Measurements from ENCODE around the gene TMEM87A. TPM values are rescaled to one million over a fixed set of nuclear protein-coding genes. Genes with fewer than 3 reads are reported as not detected.
A peak's percentile ranks its signal among the peaks of the same experiment; 100 is the strongest.
"Not testable (repeated sequence)": the region's sequence is repeated elsewhere in the genome, so short reads cannot be mapped to it uniquely, and the experiment has no call there.

Gene TMEM87A
- total RNA-seq, 1 donor from 2014 or later: 79.1 TPM

GRCh38 chr15:42270996-42271395 lies 2.2 kb downstream of the TMEM87A start:
- DNase-seq: no peak

- DNase-seq: no peak
Observed at GRCh38 chr15:42270551-42270950, 2.7 kb downstream of the TMEM87A start.

- no peak for DNase-seq
Observed at GRCh38 chr15:42267286-42267685, 5.9 kb downstream of the TMEM87A start.

- DNase-seq: no peak
Observed at GRCh38 chr15:42264795-42265194, 8.4 kb downstream of the TMEM87A start.

- DNase-seq: no peak
Observed at GRCh38 chr15:42253300-42253699, 19.9 kb downstream of the TMEM87A start.

GRCh38 chr15:42240823-42241222 lies 32.4 kb downstream of the TMEM87A start:
- DNase-seq: no peak

- no peak for DNase-seq
Observed at GRCh38 chr15:42239528-42240182, 33.6 kb downstream of the TMEM87A start.

GRCh38 chr15:42233107-42233506 lies 40.1 kb downstream of the TMEM87A start:
- no peak for DNase-seq

- no peak for DNase-seq
Observed at GRCh38 chr15:42232606-42233005, 40.6 kb downstream of the TMEM87A start.

GRCh38 chr15:42231088-42231487 lies 42.1 kb downstream of the TMEM87A start:
- DNase-seq: no peak

GRCh38 chr15:42228981-42229380 lies 44.3 kb downstream of the TMEM87A start:
- DNase-seq: not testable (repeated sequence)

GRCh38 chr15:42228036-42228435 lies 45.2 kb downstream of the TMEM87A start:
- no peak for DNase-seq

- DNase-seq: no peak
Observed at GRCh38 chr15:42226648-42227047, 46.6 kb downstream of the TMEM87A start.

GRCh38 chr15:42220216-42220615 lies 53.0 kb downstream of the TMEM87A start:
- no peak for DNase-seq

GRCh38 chr15:42218953-42219592 lies 54.2 kb downstream of the TMEM87A start:
- DNase-seq: no peak

- no peak for DNase-seq
Observed at GRCh38 chr15:42217568-42217967, 55.7 kb downstream of the TMEM87A start.

GRCh38 chr15:42215913-42216829 lies 57.1 kb downstream of the TMEM87A start:
- no peak for DNase-seq

GRCh38 chr15:42214600-42214999 lies 58.6 kb downstream of the TMEM87A start:
- DNase-seq: no peak

GRCh38 chr15:42213511-42213910 lies 59.7 kb downstream of the TMEM87A start:
- no peak for DNase-seq

GRCh38 chr15:42210696-42211095 lies 62.5 kb downstream of the TMEM87A start:
- no peak for DNase-seq

GRCh38 chr15:42207674-42208579 lies 65.3 kb downstream of the TMEM87A start, which contains the start of gene VPS39:
Gene VPS39, minus strand, starts transcription at chr15:42208304. Its CDS starts 151 bp downstream, at chr15:42208153.
- peak; percentile 93 for DNase-seq

GRCh38 chr15:42206406-42206805 lies 66.8 kb downstream of the TMEM87A start:
- DNase-seq: peak; percentile 61

Measured in tongue (tissue), 2 donors.